Stimulated activated CD8-positive, alpha-beta memory T cell treated with anti-CD3 and anti-CD28 coated beads, Interleukin-4, amount 100 ng/mL, for 24 hours (primary cell): ENCODE results near the gene UPK3BL2.
"Not testable (repeated sequence)": the region's sequence is repeated elsewhere in the genome, so short reads cannot be mapped to it uniquely, and the experiment has no call there.

ENCODE experiments used
- DNase-seq: peaks from one replicate; pipeline ENCODE4 v3.0.0-alpha.2; 2020; ENCODE audit warnings: low read depth

UPK3BL2 gene

DNA sequence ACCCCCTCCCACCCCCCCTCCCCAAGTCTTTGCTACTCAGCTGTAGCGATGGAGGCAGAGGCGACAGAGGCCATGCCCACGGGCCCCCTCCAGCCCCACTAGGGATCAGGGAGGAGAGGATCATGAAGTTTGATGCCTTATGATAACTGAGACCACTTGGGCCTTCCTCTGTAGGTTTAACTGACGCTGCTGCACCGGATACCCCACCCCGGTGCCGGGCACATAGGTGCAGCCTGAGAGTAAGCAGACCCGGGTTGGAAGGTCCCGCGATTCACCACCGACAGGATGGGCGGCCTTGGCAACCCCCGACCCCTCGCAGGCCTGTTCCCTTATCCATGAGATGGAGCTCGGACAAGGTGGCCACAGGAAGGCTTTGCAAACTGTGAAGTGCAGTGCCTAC is 49.5 kb downstream of the UPK3BL2 start:
- DNase-seq, result not testable (repeated sequence)

DNA sequence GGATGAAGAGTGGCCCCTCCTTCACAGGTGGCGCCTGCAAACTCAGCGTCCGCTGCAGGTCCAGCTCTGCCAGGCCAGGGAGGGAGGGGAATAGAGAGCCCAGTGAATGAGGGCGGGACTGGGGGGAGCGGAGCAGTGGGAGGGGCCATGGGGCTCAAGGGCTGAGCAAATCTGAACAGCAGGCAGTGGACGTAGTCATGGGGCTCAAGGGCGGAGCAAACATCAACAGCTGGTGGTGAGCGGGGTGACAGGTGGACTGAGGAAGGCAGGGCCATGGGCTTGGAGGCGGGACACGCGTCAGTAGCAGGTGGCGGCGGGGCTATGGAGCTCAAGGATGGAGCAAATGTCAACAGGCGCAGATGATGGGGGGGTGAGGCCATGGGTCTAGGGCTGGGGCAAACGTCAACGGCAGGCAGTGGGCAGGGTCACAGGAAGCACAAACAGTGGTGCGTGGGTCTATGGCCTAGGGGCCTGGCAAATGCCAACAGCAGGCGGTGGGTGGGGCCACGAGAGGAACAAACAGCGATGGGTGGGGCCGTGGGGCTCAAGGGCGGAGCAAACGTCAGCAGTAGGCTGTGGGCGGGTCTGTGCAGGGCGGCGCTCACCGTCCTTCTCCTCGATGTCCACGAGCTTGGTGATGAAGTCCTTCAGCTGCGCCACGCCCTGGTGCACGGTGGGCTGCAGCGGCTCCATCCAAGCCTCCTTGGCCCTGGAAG is 50.1 kb downstream of the UPK3BL2 start:
- DNase-seq, result not testable (repeated sequence)

DNA sequence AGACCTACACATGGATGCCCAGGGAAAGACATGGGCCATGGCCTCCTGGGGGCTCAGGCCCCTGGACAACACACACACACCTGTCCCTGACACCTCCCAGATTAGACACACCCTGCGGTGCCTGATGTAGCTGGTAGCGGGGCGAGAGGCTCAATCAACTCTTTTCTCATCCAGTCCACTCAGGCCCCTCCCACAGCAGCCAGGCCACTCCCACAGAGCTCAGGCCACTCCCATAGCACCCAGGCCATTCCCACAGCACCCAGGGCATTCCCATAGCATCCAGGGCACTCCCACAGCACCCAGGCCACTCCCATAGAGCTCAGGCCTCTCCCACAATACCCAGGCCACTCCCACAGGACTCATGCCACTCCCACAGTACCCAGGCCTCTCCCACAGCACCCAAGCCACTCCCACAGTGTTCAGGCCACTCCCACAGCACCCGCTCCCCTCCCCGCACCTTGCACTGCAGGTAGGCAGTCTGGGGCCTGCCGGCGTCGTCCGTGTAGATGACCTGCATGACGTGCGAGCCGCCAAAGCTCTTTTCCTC is 52.9 kb downstream of the UPK3BL2 start:
- not testable (repeated sequence) for DNase-seq
